ENCODE data around the gene CDH23. TPM values are rescaled to one million over a fixed set of nuclear protein-coding genes. Genes with fewer than 3 reads are reported as not detected.
A peak's percentile ranks its signal among the peaks of the same experiment; 100 is the strongest.
"Not testable (repeated sequence)": the region's sequence is repeated elsewhere in the genome, so short reads cannot be mapped to it uniquely, and the experiment has no call there.

The CDH23 gene
- total RNA-seq, result under 0.01 TPM in 1 of 2 replicates, not detected in the other

GRCh38 chr10:71396711-71397295 is at the start of gene CDH23:
CDH23 (plus strand) TSS chr10:71396920; CDS start chr10:71439832, 42,912 bp downstream.
- peak in 1 of 2 donors; percentile 16 for DNase-seq (ENCODE audit: low read depth in 2 of 2)

GRCh38 chr10:71347587-71348395 is 48.9 kb upstream of the CDH23 start:
- peak in 1 of 2 donors; percentile 22 for DNase-seq (ENCODE audit: low read depth in 2 of 2)

GRCh38 chr10:71348850-71349249 is 47.9 kb upstream of the CDH23 start:
- DNase-seq (ENCODE audit: low read depth in 2 of 2), result no peak

GRCh38 chr10:71349406-71349805 is 47.3 kb upstream of the CDH23 start:
- DNase-seq (ENCODE audit: low read depth in 2 of 2), result no peak

- no peak for DNase-seq (ENCODE audit: low read depth in 2 of 2)
These were observed 45.6 kb upstream of the CDH23 start for GRCh38 chr10:71351087-71351486.

GRCh38 chr10:71351628-71352319 is 44.9 kb upstream of the CDH23 start:
- DNase-seq (ENCODE audit: low read depth in 2 of 2), result no peak

- DNase-seq (ENCODE audit: low read depth in 2 of 2), result no peak
These were observed 43.1 kb upstream of the CDH23 start for GRCh38 chr10:71353639-71354038.

GRCh38 chr10:71354776-71355175 is 41.9 kb upstream of the CDH23 start:
- DNase-seq (ENCODE audit: low read depth in 2 of 2), result peak in 1 of 2 donors; percentile 67

GRCh38 chr10:71355886-71356285 is 40.8 kb upstream of the CDH23 start:
- no peak for DNase-seq (ENCODE audit: low read depth in 2 of 2)

GRCh38 chr10:71357792-71358265 is 38.9 kb upstream of the CDH23 start:
- DNase-seq (ENCODE audit: low read depth in 2 of 2), result peak in 1 of 2 donors; percentile 52

GRCh38 chr10:71358277-71358676 is 38.4 kb upstream of the CDH23 start:
- DNase-seq (ENCODE audit: low read depth in 2 of 2), result peak in 1 of 2 donors; percentile 9

GRCh38 chr10:71358906-71359305 is 37.8 kb upstream of the CDH23 start:
- DNase-seq (ENCODE audit: low read depth in 2 of 2), result not testable (repeated sequence)

GRCh38 chr10:71359364-71360046 is 37.2 kb upstream of the CDH23 start:
- DNase-seq (ENCODE audit: low read depth in 2 of 2), result no peak

- DNase-seq (ENCODE audit: low read depth in 2 of 2), result no peak
These were observed 36.0 kb upstream of the CDH23 start for GRCh38 chr10:71360735-71361134.

GRCh38 chr10:71361581-71361980 is 35.1 kb upstream of the CDH23 start:
- no peak for DNase-seq (ENCODE audit: low read depth in 2 of 2)

- DNase-seq (ENCODE audit: low read depth in 2 of 2), result no peak
These were observed 34.6 kb upstream of the CDH23 start for GRCh38 chr10:71362141-71362540.

GRCh38 chr10:71363936-71364335 is 32.8 kb upstream of the CDH23 start:
- DNase-seq (ENCODE audit: low read depth in 2 of 2), result no peak

- no peak for DNase-seq (ENCODE audit: low read depth in 2 of 2)
These were observed 31.4 kb upstream of the CDH23 start for GRCh38 chr10:71365366-71365765.

GRCh38 chr10:71366690-71367089 is 30.0 kb upstream of the CDH23 start:
- no peak for DNase-seq (ENCODE audit: low read depth in 2 of 2)

- DNase-seq (ENCODE audit: low read depth in 2 of 2), result peak in 1 of 2 donors; percentile 63
These were observed 29.4 kb upstream of the CDH23 start for GRCh38 chr10:71367271-71367670.

GRCh38 chr10:71368176-71368575 is 28.5 kb upstream of the CDH23 start:
- DNase-seq (ENCODE audit: low read depth in 2 of 2), result no peak

- DNase-seq (ENCODE audit: low read depth in 2 of 2), result no peak
These were observed 28.1 kb upstream of the CDH23 start for GRCh38 chr10:71368643-71369042.

Measured in lung microvascular endothelial cell (primary cell).